LNCaP clone FGC (cell line): ENCODE measurements around the gene POU3F3.
A peak's percentile ranks its signal among the peaks of the same experiment; 100 is the strongest.

Source experiments
- DNase-seq: peaks from one replicate; pipeline ENCODE4 v3.0.0-alpha.2; 2011; ENCODE audit warnings: low read depth
- H3K4me3 ChIP-seq: 2 replicates; pipeline ENCODE4 v1.5.1; 2011; ENCODE audit warnings: mild to moderate bottlenecking, low read depth, low read length, control low read depth
- CTCF ChIP-seq: IDR thresholded peaks from 2 replicates; pipeline ENCODE4 v1.5.1; 2012; ENCODE audit warnings: mild to moderate bottlenecking; ENCODE audit not compliant: control insufficient read depth, insufficient read depth; ENCODE audit errors: extremely low read depth

POU3F3 gene

GRCh38 chr2:104846786-104847585 lies 6.9 kb upstream of the POU3F3 start:
- DNase-seq: no peak
- TF ChIP-seq CTCF: no peak
- no peak overlapping the region for H3K4me3 ChIP-seq

- no peak for TF ChIP-seq CTCF
- H3K4me3 ChIP-seq: no peak overlapping the region
- DNase-seq: no peak
Observed at GRCh38 chr2:104847586-104848160, 6.2 kb upstream of the POU3F3 start.

- no peak for TF ChIP-seq CTCF
- no peak for DNase-seq
- no peak overlapping the region for H3K4me3 ChIP-seq
Observed at GRCh38 chr2:104848526-104848925, 5.4 kb upstream of the POU3F3 start.

- H3K4me3 ChIP-seq: no peak overlapping the region
- no peak for TF ChIP-seq CTCF
- DNase-seq: no peak
Observed at GRCh38 chr2:104849101-104849500, 4.8 kb upstream of the POU3F3 start.

- peak; percentile 48 for DNase-seq
- no peak overlapping the region for H3K4me3 ChIP-seq
- TF ChIP-seq CTCF: peak; percentile 76
Observed at GRCh38 chr2:104849618-104850141, 4.2 kb upstream of the POU3F3 start.

- no peak for TF ChIP-seq CTCF
- no peak for DNase-seq
- no peak overlapping the region for H3K4me3 ChIP-seq
Observed at GRCh38 chr2:104850361-104851290, 3.3 kb upstream of the POU3F3 start.
